GM21367 (cell line): ENCODE data around the gene HOXD10.

Source experiments
- ATAC-seq: cut with Tn5 transposase; IDR thresholded peaks from one replicate; pipeline ENCODE4 v1.9.1; 2021; ENCODE audit not compliant: unreplicated experiment

Gene HOXD10

DNA sequence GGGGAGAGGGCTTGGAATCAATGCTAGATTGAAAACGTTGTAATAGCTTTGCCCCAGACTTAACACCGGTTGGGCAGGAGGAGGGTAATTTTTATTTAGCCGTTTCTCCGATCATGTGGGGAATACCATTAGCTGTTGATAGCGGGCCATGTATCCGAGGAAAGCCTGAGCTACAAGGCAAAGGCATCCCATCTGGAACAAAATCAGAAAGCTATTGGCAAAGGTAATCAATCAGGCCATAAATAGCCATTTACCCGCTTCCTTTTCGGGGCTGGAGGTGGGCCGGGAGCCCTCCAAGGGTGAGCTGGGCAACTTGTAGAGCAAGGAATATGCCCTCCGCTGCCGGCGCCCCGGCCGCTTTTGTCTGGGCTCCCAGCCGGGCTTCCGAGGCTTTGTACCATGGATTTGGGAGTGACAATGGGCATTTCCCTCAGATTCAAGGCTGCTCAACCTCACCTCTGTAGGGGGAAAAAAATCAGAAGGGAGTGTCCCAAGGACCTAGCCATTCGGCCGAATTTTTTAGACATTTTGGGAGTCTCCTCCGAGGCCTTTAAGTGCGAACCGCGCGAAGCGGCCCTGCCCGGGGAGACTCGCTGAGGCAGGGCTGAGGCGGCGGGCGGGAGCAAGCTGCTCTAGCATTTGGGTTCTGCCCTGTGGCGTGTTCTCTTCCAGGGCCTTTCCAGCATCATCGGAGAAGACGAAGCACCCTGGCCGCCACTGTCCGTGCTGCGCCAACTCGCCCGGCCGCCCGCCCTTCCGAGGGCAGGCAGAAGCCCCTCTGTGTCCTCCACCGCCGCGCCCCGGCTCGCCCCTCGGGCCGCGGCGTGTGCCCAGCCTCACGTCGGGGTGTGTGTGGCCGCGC, 4.8 kb downstream of the HOXD10 start:
- no peak for ATAC-seq

DNA sequence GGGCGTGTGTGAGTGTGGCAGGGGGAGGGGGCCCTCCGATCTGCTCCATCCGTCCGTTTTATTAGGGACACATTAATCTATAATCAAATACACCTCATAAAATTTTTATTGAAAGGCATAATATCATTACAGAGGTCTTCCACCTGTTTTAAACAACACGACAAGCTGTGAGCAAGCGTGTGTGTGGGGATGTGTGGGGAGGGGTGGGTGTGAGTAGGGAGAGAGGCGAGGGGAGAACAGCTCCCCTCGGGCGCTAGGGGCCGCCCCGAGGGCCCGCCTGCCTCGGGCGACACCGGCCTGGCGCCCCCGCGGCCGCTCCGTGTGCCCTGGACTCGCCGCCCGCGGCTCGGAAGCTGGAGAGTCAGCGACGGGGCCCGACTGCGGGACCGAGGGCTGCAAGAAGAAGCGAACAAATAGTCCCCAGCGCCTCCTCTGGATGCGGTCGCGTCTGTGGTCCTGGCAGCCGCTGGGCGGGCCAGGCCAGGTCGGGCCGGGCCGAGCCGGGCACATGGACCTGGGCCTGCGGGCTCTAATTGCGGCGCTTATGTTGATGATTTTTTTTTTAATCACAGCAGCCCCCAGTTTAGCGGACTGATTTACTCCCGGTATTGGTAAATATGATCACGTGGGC, 5.6 kb downstream of the HOXD10 start:
- ATAC-seq: no peak

DNA sequence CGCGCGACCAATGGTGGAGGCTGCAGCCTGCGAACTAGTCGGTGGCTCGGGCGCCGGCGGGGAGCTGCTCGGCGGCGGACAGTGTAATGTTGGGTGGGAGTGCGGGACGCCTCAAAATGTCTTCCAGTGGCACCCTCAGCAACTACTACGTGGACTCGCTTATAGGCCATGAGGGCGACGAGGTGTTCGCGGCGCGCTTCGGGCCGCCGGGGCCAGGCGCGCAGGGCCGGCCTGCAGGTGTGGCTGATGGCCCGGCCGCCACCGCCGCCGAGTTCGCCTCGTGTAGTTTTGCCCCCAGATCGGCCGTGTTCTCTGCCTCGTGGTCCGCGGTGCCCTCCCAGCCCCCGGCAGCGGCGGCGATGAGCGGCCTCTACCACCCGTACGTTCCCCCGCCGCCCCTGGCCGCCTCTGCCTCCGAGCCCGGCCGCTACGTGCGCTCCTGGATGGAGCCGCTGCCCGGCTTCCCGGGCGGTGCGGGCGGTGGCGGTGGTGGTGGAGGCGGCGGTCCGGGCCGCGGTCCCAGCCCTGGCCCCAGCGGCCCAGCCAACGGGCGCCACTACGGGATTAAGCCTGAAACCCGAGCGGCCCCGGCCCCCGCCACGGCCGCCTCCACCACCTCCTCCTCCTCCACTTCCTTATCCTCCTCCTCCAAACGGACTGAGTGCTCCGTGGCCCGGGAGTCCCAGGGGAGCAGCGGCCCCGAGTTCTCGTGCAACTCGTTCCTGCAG, 6.3 kb downstream of the HOXD10 start, which contains the start of gene HOXD9:
HOXD9 (plus strand) TSS at position 37 of the 728 bp plus-strand sequence; CDS start at position 87, 50 bp downstream.
- no peak for ATAC-seq

DNA sequence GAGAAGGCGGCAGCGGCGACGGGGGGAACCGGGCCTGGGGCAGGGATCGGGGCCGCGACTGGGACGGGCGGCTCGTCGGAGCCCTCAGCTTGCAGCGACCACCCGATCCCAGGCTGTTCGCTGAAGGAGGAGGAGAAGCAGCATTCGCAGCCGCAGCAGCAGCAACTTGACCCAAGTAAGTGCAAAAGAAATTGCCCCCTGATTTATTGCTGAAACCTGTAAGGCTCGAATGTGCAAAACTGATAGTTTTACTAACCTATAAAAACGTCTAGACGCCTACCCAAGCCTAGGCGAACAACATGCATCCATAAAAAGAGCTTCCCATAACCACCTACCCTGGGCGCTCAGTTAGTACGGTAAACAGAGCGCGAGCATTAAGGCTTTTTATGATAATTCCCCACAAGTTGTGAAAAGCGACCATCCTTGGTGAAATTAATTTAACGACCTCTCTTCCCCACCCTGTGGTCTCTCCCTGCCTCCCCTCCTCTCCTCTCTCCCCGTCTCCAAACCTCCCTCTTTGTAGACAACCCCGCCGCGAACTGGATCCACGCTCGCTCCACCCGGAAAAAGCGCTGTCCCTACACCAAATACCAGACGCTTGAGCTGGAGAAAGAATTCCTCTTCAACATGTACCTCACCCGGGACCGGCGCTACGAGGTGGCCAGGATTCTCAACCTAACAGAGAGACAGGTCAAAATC, 7.0 kb downstream of the HOXD10 start:
- ATAC-seq: no peak

DNA sequence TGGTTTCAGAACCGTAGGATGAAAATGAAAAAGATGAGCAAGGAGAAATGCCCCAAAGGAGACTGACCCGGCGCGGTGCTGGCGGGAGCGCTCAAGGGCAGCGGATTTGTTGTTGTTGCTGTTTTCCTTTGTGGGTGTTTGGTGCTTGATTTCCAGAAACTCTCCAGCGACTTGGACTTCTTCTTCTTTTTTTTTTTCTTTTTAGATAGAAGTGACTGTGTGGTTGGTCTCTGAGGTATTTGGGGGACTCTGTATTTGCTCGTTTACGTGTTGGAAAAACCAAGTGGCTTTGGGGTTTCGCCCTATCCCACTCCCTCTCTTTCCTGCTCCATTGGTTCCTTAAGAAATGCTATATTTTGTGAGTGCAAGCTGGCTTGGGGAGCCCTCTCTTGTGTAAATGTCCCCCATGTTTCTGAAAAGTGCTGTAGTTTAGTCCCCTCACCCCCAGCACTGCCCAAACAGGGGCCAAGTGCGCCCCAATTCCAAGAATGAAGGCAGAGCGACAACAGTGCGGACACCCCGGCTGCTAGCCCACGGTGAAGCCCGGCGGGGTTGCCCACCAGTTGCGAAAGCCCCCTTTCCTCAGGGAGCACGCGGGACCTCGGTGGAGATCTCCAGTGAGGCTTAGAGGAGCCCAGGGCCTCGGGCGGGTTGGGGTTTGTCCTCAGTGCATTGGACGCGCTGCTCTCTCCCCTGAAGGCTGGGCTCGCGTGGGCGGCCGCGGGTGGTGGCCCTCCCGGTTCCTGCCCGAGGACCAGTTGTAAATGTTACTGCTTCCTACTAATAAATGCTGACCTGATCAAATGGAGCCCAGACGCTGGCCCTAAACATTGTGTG, 7.8 kb downstream of the HOXD10 start:
- ATAC-seq: no peak

DNA sequence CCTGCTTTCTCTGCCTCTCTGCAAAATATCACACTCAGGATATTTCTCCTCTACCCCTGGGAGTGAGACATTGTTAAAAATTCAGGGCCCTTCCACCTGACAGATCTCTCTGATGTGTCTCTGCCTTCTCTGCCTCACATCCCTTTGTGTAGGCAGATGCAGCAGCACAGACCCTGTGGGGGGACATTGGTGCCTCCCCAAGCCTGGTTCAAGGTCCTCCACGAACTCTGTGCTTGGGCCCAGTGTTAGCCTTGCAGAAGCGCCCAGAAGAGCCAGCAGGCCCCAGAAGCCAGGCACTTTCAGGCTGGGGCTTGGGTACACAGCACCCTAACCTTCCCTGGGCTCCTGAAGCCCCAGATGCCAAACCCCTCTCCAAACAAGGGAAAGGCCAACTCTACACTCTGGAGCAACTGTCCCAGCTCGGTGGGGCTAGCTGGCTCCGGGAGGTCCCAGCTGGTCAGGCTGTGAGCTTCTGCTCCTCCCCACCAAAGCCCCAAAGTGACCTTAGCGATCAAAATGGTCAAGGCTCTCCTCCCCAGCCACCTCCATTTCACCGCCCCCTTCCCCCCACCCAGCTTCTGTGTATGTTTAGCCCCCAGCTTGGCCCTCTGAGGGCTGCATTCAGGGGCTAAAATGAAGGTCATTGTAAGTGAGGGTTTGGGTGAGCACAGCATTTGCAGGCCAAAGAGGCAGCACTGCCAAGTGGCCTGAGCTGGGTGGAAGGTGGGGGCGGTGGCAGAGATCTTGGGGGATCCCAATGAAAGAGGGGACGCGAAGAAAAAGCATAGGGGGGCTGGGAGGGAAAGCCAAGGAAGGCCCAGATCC, 8.6 kb downstream of the HOXD10 start:
- no peak for ATAC-seq

DNA sequence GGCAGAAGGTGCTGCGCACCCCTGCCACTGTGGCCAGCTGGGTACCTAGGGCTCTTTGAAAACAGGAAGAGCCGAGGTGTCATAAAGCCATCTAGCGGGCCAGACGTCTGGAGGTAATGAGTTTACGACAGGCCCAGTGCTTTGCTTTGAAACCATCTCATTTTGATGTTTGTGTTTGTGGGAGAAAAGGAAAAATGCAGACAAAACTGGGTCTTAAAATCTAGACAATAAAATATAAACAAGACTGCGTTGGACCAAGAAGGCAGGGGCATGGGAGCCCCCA, 9.1 kb downstream of the HOXD10 start:
- ATAC-seq: no peak

DNA sequence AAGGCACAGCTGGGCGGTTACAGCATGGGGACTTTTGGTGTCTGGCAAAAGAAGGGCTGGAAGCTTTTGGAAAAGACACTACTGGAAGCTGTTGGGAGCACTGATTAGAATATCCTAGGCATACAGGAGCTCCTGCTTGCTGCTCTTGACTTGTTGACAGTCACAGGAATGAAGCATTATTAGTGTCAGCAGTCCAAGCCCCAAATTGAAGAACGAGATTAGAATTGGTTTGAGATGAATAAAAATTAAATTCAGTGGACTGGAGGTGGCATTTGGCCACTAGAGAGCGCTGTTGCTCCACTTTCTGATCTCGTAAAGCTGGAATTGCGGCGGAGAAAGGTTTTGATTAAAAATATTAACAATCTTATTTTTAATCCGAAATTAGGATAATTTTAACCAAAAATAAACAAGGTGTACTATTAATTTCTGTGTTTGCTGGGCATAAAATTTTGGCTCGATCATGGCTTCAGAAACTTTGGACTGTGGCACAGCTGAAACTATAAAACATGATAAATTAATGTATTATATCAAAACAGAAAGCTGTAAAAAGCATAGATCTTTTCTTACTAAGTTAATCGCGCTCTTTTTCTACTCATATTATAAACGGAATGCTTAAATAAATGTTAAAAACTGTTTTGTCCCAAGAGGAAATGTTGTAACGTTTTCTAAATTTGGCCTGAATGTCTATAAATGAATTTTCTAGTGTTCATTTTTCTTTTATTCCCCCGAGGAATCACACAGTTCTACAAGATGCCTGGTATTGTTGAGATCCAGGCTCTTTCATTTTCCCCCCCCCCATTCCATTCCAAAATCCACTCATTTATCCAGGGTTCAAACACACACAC, 10.6 kb downstream of the HOXD10 start:
- no peak for ATAC-seq

DNA sequence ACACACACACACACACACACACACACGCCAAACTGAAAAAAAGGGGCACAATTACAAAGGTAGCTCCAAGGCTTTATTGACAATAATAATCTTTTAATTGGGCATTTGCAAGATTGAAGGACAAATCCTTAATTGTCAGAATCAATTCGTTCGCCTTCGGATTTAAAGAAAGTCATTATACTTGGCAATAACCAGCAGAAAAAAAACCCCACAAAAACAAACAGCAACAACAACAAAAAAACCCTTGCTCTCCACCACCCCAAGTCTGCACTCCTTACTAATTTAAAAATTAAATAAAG, 11.1 kb downstream of the HOXD10 start:
- ATAC-seq: no peak

DNA sequence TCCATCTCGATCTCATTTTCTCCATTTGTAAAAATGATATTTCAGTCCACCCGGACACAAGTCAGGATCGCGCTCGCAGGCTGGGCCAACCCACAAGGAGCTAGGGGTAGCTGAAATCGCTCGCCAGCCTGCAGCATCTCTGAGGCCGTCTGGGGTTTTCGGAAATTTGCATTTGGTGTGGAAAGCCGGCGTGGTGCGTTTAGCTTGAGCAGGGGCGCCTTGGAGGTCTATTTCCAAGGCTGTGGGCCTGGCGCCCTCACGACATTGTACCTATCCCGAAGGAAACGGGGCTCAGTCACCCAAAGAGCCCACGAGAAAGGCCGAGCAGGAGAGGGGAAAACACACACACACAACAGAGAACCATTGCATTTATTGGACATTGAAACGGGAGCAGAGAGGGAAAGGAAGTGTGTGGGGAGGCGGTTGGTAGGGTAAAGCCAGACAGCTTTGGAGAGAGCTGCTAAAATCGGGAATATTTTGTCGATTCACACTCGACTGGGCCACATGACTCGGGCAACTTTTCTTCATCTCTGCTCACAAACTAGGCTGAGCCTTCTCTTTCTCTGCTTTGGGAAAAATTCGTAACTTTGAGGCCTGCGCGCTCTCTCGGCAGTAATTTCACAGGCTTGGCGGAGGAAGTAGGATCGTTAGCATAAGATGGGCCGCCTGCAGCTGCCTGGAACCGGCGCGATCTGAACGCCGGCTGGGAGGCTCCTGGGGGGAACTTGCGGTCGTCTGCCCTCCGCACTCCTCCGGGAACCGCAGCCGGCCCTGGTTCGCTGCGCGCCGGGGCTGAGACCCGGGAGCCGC, 11.8 kb downstream of the HOXD10 start:
- ATAC-seq: no peak

DNA sequence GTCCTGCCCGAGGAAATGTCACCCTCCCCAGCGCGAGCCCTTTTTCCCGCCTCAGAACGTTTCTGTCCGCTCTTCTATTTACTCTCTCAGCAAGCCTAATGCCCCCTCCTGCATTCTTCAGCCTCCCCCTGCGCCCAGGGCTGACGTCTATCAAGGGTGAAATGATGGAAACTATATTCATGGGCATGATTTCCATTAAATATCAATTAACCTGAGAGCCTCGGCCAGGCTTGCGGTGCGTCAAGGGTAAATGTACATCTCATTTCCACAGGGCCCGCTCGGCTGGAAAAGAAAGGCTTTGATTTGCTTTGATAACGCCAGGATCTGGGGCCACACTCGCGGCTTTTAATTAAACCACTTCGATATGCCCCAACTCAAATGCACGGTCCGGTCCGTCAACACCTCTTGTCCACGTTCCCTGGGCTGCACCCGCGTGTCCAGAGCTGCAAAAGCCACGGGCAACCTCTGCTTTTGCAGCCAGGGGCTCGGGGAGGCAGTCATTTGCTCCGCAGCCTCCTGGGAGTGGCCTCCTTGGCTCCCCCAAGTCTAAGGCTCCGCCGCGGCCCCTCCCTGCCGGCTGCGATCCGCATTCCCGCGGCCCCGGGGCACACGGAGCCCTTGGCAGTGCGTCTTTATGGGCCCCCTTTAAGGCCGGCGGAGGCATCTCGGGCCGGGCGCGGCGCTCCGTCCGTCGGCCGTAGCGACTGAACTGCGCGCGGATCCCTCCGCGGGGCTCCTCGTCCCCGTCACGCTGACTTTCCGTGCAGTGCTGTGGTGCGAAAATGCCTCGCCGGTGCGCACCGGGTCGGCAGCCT, 12.6 kb downstream of the HOXD10 start, which contains the start of gene HOXD8:
HOXD8 (plus strand) TSS at position 724 of the 815 bp plus-strand sequence. CDS start 662 bp downstream, outside the sequence.
- no peak for ATAC-seq

DNA sequence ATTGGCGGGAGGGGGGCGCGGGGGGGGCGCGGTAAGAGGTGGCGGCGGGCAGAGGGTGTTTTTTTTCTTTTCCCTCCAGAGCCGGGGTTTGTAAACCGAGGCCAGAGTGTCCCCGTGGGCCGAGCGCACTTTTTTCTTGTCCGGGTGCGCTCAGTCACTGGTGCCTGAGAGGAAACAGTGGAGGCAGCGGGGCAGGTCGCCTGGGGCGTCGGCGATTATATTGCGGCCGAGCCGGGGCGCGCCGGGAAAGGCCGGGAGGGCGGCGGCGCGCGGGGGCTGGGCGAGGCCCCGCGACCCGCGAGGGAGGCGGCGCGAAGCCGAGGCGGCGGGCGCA, 13.2 kb downstream of the HOXD10 start:
- ATAC-seq: no peak

DNA sequence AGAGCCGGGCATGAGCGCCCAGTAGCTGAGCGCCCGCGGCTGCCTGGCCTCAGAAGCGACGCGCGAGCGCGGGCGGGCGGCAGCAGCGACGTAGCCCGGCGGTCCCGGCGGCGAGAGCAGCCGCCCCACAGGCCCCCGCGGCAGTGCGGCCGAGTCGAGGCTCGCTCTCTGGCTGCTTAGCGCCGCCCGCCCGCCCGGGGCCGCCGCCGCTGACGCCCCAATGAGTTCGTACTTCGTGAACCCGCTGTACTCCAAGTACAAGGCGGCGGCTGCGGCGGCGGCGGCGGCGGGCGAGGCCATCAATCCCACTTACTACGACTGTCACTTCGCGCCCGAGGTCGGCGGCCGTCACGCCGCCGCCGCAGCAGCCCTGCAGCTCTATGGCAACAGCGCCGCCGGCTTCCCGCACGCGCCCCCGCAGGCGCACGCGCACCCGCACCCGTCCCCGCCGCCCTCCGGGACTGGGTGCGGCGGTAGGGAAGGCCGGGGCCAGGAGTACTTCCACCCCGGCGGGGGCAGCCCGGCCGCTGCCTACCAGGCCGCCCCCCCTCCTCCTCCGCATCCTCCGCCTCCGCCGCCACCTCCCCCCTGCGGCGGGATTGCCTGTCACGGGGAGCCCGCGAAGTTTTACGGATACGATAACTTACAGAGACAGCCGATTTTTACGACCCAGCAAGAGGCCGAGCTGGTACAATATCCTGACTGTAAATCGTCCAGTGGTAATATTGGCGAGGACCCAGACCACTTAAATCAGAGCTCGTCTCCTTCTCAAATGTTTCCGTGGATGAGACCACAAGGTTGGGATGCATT, 13.8 kb downstream of the HOXD10 start:
- ATAC-seq: no peak

DNA sequence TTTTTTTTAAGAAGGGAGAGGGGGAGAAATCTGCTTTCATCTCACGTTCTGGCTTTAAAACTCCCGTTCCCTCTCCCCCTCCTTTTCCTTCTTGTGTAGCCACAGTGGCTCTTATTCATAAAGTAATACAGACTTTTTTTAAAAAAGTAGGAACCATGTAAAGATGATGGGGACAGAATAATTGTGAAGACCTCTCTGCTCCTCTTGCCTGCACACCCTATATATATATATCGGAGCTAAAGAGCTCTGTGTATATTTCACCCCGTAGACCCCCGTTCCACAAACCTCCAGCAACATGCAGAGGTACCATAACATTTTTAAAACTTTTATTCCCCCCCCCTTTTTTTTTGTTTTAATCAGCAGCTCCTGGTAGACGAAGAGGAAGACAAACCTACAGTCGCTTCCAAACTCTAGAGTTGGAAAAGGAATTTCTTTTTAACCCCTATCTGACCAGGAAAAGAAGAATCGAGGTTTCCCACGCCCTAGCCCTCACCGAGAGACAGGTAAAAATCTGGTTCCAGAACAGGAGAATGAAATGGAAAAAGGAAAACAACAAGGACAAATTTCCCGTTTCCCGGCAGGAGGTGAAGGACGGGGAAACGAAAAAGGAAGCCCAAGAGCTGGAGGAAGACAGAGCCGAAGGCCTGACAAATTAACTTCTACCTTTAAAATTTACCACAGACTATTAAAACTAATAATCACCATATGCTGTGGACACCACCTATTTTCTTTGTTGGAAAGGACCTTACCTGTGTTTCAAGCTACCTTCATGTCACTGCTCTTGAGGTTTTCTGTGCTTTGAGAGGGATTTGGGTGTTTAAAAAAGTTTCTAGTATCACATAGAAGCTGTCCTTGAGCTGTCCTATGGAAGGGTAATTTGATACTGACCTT, 14.6 kb downstream of the HOXD10 start:
- no peak for ATAC-seq

DNA sequence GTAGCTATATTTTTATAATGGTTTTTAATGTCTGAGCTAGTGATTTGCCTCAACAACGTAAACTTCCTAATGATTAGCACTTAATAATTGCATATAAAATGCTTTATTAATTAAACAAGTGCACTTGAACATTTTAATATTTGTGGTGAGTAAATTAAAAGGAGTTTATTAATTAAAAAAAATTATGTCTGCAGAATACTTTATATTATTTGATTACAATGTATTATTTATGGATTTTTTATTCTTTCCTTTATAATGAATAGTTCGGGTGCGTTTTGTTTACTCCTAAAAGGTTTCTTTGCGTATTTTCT, 15.2 kb downstream of the HOXD10 start:
- ATAC-seq: no peak
